HepG2 (cell line): ENCODE data around the gene PPP1R18. TPM values are rescaled to one million over a fixed set of nuclear protein-coding genes. Genes with fewer than 3 reads are reported as not detected.
A peak's percentile ranks its signal among the peaks of the same experiment; 100 is the strongest.

Experiments used
- BRF2 ChIP-seq: sonication (generic); formaldehyde crosslinking; IDR thresholded peaks from 2 replicates; pipeline ENCODE4 v1.8.1; 2022; ENCODE audit warnings: mild to moderate bottlenecking, missing genetic modification reagents
- E2F2 ChIP-seq: sonication (generic); formaldehyde crosslinking; IDR thresholded peaks from 2 replicates; pipeline ENCODE4 v1.4.0; 2020; ENCODE audit warnings: missing genetic modification reagents, borderline replicate concordance
- HMG20A ChIP-seq: IDR thresholded peaks from 2 replicates; pipeline ENCODE4 v1.6.1; 2016; ENCODE audit warnings: borderline replicate concordance
- HNF1B ChIP-seq: sonication (generic); formaldehyde crosslinking; IDR thresholded peaks from 2 replicates; pipeline ENCODE4 v1.5.1; 2020; ENCODE audit warnings: mild to moderate bottlenecking, moderate library complexity, missing genetic modification reagents
- MTF1 ChIP-seq: sonication (generic); formaldehyde crosslinking; IDR thresholded peaks from 2 replicates; pipeline ENCODE4 v1.5.0; 2020; ENCODE audit warnings: missing genetic modification reagents
- MXD4 ChIP-seq: IDR thresholded peaks from 2 replicates; pipeline ENCODE4 v1.6.1; 2016; ENCODE audit warnings: mild to moderate bottlenecking, missing biosample characterization, missing genetic modification reagents
- NCOR1 ChIP-seq: fragments of 200-600 bp; sonication (generic); IDR thresholded peaks from 2 replicates; pipeline ENCODE4 v1.7.0; 2017; ENCODE audit warnings: antibody characterized with exemption, low read length, borderline replicate concordance
- NFKB2 ChIP-seq: sonication (generic); formaldehyde crosslinking; IDR thresholded peaks from 2 replicates; pipeline ENCODE4 v1.4.0; 2020; ENCODE audit warnings: missing genetic modification reagents, borderline replicate concordance
- RERE ChIP-seq: IDR thresholded peaks from 2 replicates; pipeline ENCODE4 v1.6.1; 2016; ENCODE audit warnings: low read depth, missing genetic modification reagents, missing compliant biosample characterization
- RNF2 ChIP-seq: fragments of 450-650 bp; conservative IDR thresholded peaks from 2 replicates; pipeline ENCODE4 v1.6.1; 2016; ENCODE audit warnings: low read depth
- SIX4 ChIP-seq: sonication (generic); formaldehyde crosslinking; IDR thresholded peaks from 2 replicates; pipeline ENCODE4 v1.4.0; 2020; ENCODE audit warnings: missing genetic modification reagents
- SP1 ChIP-seq, 2 experiments: fragments of 450-650 bp in 1 of 2; sonication (generic) in 1 of 2; formaldehyde crosslinking in 1 of 2; IDR thresholded peaks; 2 replicates each; pipeline versions ENCODE4 v1.4.0 to v1.6.1; 2016 to 2020; ENCODE audit warnings: missing genetic modification reagents in 1 of 2
- SP140L ChIP-seq: sonication (generic); formaldehyde crosslinking; IDR thresholded peaks from 2 replicates; pipeline ENCODE4 v1.4.0; 2020; ENCODE audit warnings: missing genetic modification reagents, borderline replicate concordance
- ZBTB4 ChIP-seq: sonication (generic); formaldehyde crosslinking; IDR thresholded peaks from 2 replicates; pipeline ENCODE4 v1.4.0; 2020; ENCODE audit warnings: missing genetic modification reagents, mild to moderate bottlenecking, borderline replicate concordance
- ZNF329 ChIP-seq: sonication (generic); formaldehyde crosslinking; IDR thresholded peaks from 2 replicates; pipeline ENCODE4 v1.9.0; 2021; ENCODE audit warnings: low read depth, mild to moderate bottlenecking, missing genetic modification reagents
- polyA plus RNA-seq, 8 experiments: library from polyadenylated mRNA; depleted of rRNA in 3 of 8; stranded (reverse) in 7 of 8; unstranded in 1 of 8; fragments of >200 nt; fragmentation: Illumina TruSeq in 4 of 8; extraction: Trizol in 4 of 8; gene quantifications; 2 replicates each; pipeline versions ENCODE4 v1.2.1 to v1.2.3, GENCODE V29; 2011 to 2016; ENCODE audit warnings: low read depth in 4 of 8, missing spikeins in 1 of 8, mixed read lengths in 1 of 8; ENCODE audit not compliant: insufficient read depth in 1 of 8
- total RNA-seq, 5 experiments: library from RNA; depleted of rRNA; stranded (reverse); fragments of >200 nt; fragmentation: Illumina TruSeq; extraction: Trizol; gene quantifications; 2 replicates each; pipeline ENCODE4 v1.2.3, GENCODE V29; 2016; ENCODE audit warnings: low read depth in 1 of 5

PPP1R18 gene
- total and polyA plus RNA-seq, 2 of the 13 experiments (the other 11 are each of a cell fraction or from before 2014, with no cell fraction given), result 4.9 to 9.2 TPM

GRCh38 chr6:30717129-30717844 is 30.8 kb upstream of the PPP1R18 start, which contains the start of gene MDC1 (continued):
- peak; percentile 88 for TF ChIP-seq RERE (CRISPR knock-in tag)
- no peak for TF ChIP-seq SP1 (IDR thresholded peaks at IDR 0.05)
- peak; percentile 95 for TF ChIP-seq SP1 (CRISPR knock-in tag; IDR thresholded peaks at IDR 0.05)
- 0 out of 2 replicates have a peak, but pooled peaks have one; percentile 19 for TF ChIP-seq RNF2
- TF ChIP-seq ZNF329 (CRISPR knock-in tag), result peak; percentile 68; the same call in 1 of the 2 replicates
- TF ChIP-seq ZBTB4 (CRISPR knock-in tag), result peak; percentile 85; the same call in 1 of the 2 replicates
- TF ChIP-seq SP140L, result peak; percentile 87; the same call in 1 of the 2 replicates
- TF ChIP-seq E2F2 (CRISPR knock-in tag), result peak; percentile 99; the same call in 1 of the 2 replicates
- peak; percentile 68; the same call in 1 of the 2 replicates for TF ChIP-seq NCOR1
- TF ChIP-seq HNF1B (CRISPR knock-in tag), result peak; percentile 90
- no peak; the same call in 1 of the 2 replicates for TF ChIP-seq MTF1 (CRISPR knock-in tag)
- peak; percentile 88 for TF ChIP-seq NFKB2 (CRISPR knock-in tag)
- peak; percentile 64; the same call in 1 of the 2 replicates for TF ChIP-seq HMG20A (CRISPR knock-in tag)
- TF ChIP-seq MXD4 (CRISPR knock-in tag), result peak; percentile 87; the same call in 1 of the 2 replicates
- peak; percentile 96 for TF ChIP-seq BRF2 (CRISPR knock-in tag)
- TF ChIP-seq SIX4 (CRISPR knock-in tag), result peak; percentile 87
